GM12878 (cell line): Measurements from ENCODE around the gene FNDC8. TPM values are rescaled to one million over a fixed set of nuclear protein-coding genes. Genes with fewer than 3 reads are reported as not detected.

ENCODE experiments used
- ATAC-seq: fragments of 200-7000 bp; cut with Tn5 transposase; 3 replicates; pipeline ENCODE4 v1.9.1; 2020; ENCODE audit warnings: mild to moderate bottlenecking, moderate library complexity
- BruUV-seq: library from RNA; stranded (reverse); fragments of 400-500 nt; replicated peaks from 2 replicates; lab custom pipeline; 2021; lab: Mats Ljungman, UMichigan
- CTCF ChIA-PET: fragments of 300-600 bp; sonication (Branson Sonifier 250); formaldehyde crosslinking; extraction: SDS; loops from one replicate; lab custom pipeline; 2021; ENCODE audit warnings: inconsistent platforms; lab: Yijun Ruan, JAX
- POLR2A ChIA-PET: fragments of 350-600 bp; formaldehyde crosslinking; extraction: SDS; loops from one replicate; lab custom pipeline; 2021; ENCODE audit warnings: inconsistent platforms; lab: Charles Lee
- RAD21 ChIA-PET: fragments of 300-600 bp; sonication (Branson Sonifier 250); formaldehyde crosslinking; loops from one replicate; lab custom pipeline; 2023; ENCODE audit warnings: antibody characterized with exemption; ENCODE audit not compliant: unreplicated experiment; lab: Charles Lee
- SMC1A ChIA-PET: fragments of 300-600 bp; sonication (Branson Sonifier 250); formaldehyde crosslinking; loops from one replicate; lab custom pipeline; 2023; ENCODE audit not compliant: unreplicated experiment, uncharacterized antibody; lab: Charles Lee
- DNase-seq: peaks from one replicate; pipeline ENCODE4 v3.0.0-alpha.2; 2011; ENCODE audit warnings: low read depth, low spot score
- FAIRE-seq: peaks from 3 replicates; lab custom pipeline; 2011; peaks lifted over from hg19 to GRCh38; lab: Jason Lieb, UNC
- H2AFZ ChIP-seq: 2 replicates; pipeline ENCODE4 v1.6.0; 2011; ENCODE audit warnings: low read depth, low read length, control low read depth; ENCODE audit not compliant: control insufficient read depth
- H3K27ac ChIP-seq: 2 replicates; pipeline ENCODE4 v1.5.1; 2011; ENCODE audit warnings: control low read depth; ENCODE audit not compliant: control insufficient read depth, insufficient read depth
- H3K27me3 ChIP-seq, 2 experiments: replicated peaks in 1 of 2; 2 replicates each; pipeline versions ENCODE4 v1.6.0 to v1.6.1; 2011; ENCODE audit warnings: low read length in 1 of 2; ENCODE audit not compliant: control insufficient read depth in 2 of 2, insufficient read depth in 2 of 2
- H3K36me3 ChIP-seq, 2 experiments: 2 replicates each; pipeline ENCODE4 v1.5.1; 2011; ENCODE audit warnings: low read length in 1 of 2; ENCODE audit not compliant: control insufficient read depth in 2 of 2, insufficient read depth in 2 of 2
- H3K4me1 ChIP-seq: 2 replicates; pipeline ENCODE4 v1.6.1; 2011; ENCODE audit warnings: mild to moderate bottlenecking, low read length, moderate library complexity, mixed read lengths; ENCODE audit not compliant: control insufficient read depth, insufficient read depth
- H3K4me2 ChIP-seq: 2 replicates; pipeline ENCODE4 v1.6.0; 2011; ENCODE audit warnings: control low read depth; ENCODE audit not compliant: control insufficient read depth, insufficient read depth
- H3K4me3 ChIP-seq: fragments of 200-600 bp; sonication (generic); 2 replicates; pipeline ENCODE4 v1.5.1; 2016
- H3K79me2 ChIP-seq: 2 replicates; pipeline ENCODE4 v1.6.0; 2011; ENCODE audit warnings: low read length; ENCODE audit not compliant: control insufficient read depth, insufficient read depth
- H3K9ac ChIP-seq: 2 replicates; pipeline ENCODE4 v1.8.0; 2011; ENCODE audit warnings: low read length, control low read depth, mixed read lengths; ENCODE audit not compliant: control insufficient read depth, insufficient read depth
- H3K9me3 ChIP-seq: replicated peaks from 3 replicates; pipeline ENCODE4 v1.5.1; 2011; ENCODE audit warnings: mild to moderate bottlenecking, low read length; ENCODE audit not compliant: control insufficient read depth, insufficient read depth
- H4K20me1 ChIP-seq: 2 replicates; pipeline ENCODE4 v1.6.0; 2011; ENCODE audit not compliant: control insufficient read depth, insufficient read depth
- ASH2L ChIP-seq: fragments of 300-600, 200-600 bp; sonication (generic); IDR thresholded peaks from 2 replicates; pipeline ENCODE4 v1.6.1; 2017; ENCODE audit warnings: low read depth, mild to moderate bottlenecking, borderline replicate concordance
- CHD1 ChIP-seq: IDR thresholded peaks from 2 replicates; pipeline ENCODE4 v1.6.1; 2012; ENCODE audit warnings: low read depth, low read length, improper control_type of control experiment
- CTCF ChIP-seq, 3 experiments: IDR thresholded peaks in 2 of 3; conservative IDR thresholded peaks in 1 of 3; 2 replicates each; pipeline ENCODE4 v1.5.1; 2011; ENCODE audit warnings: low read depth in 3 of 3, low read length in 3 of 3, mild to moderate bottlenecking in 3 of 3, control low read depth in 2 of 3, moderate library complexity in 2 of 3, inconsistent platforms in 1 of 3, mixed read lengths in 1 of 3; ENCODE audit not compliant: control insufficient read depth in 2 of 3, insufficient read depth in 1 of 3; ENCODE audit errors: extremely low read depth in 1 of 3
- ETV6 ChIP-seq, 2 experiments: fragments of 450-650 bp in 1 of 2; IDR thresholded peaks in 1 of 2; conservative IDR thresholded peaks in 1 of 2; 2 replicates each; pipeline ENCODE4 v1.6.1; 2014; ENCODE audit warnings: antibody characterized with exemption in 1 of 2, borderline replicate concordance in 1 of 2, low read depth in 1 of 2, mild to moderate bottlenecking in 1 of 2, moderate library complexity in 1 of 2
- HCFC1 ChIP-seq: fragments of 150-350 bp; IDR thresholded peaks from 2 replicates; pipeline ENCODE4 v1.6.1; 2014; ENCODE audit warnings: low read length
- KLF5 ChIP-seq: fragments of 450-650 bp; IDR thresholded peaks from 2 replicates; pipeline ENCODE4 v1.6.1; 2014; ENCODE audit warnings: mild to moderate bottlenecking; ENCODE audit not compliant: partially characterized antibody
- NFYB ChIP-seq: IDR thresholded peaks from 2 replicates; pipeline ENCODE4 v1.6.1; 2011; ENCODE audit warnings: low read depth, mild to moderate bottlenecking, low read length, improper control_type of control experiment, moderate library complexity; ENCODE audit not compliant: insufficient read depth
- PAX5 ChIP-seq: IDR thresholded peaks from 2 replicates; pipeline ENCODE4 v1.6.1; 2011; ENCODE audit warnings: low read depth, low read length, borderline replicate concordance
- ZBED1 ChIP-seq: IDR thresholded peaks from 2 replicates; pipeline ENCODE4 v1.6.1; 2016; ENCODE audit warnings: borderline replicate concordance
- WGBS: methylation state at CpG from one replicate; pipeline ENCODE4 v1.1.6; 2016; ENCODE audit warnings: low lambda C conversion rate; ENCODE audit not compliant: insufficient replicate concordance, insufficient coverage; ENCODE audit errors: missing lambda C conversion rate; 5-methylcytosine and 5-hydroxymethylcytosine counted together
- in situ Hi-C: fragments of 300-500 bp; cut with MboI; formaldehyde crosslinking; loops from 9 replicates; pipeline ENCODE4 v1.14.3; 2018; ENCODE audit warnings: mixed read lengths
- intact Hi-C: fragments of 100-400 bp; cut with micrococcal nuclease; formaldehyde crosslinking; loops from one replicate; pipeline ENCODE4 v1.14.2; 2022; ENCODE audit not compliant: unreplicated experiment
- polyA plus RNA-seq, 11 experiments: library from polyadenylated mRNA; depleted of rRNA in 4 of 11; unstranded in 6 of 11; stranded (reverse) in 5 of 11; fragments of >200 nt; fragmentation: Nextera tagmentation in 4 of 11; fragmentation: Illumina TruSeq in 1 of 11; extraction: Ambion mirVana in 4 of 11; extraction: Trizol in 1 of 11; gene quantifications; 1 replicate in 1 of 11; 2 replicates in 10 of 11; pipeline versions ENCODE4 v1.2.1 to v1.2.3, GENCODE V29; 2011 to 2016; ENCODE audit warnings: inconsistent platforms in 2 of 11, missing spikeins in 2 of 11, low read depth in 1 of 11
- total RNA-seq, 4 experiments: library from RNA; depleted of rRNA in 3 of 4; stranded (reverse); fragments of >200 nt in 3 of 4; fragmentation: Illumina TruSeq in 1 of 4; extraction: Trizol in 1 of 4; gene quantifications; 2 replicates each; pipeline versions ENCODE4 v1.2.1 to v1.2.3, GENCODE V29; 2013 to 2021

The FNDC8 gene
- total and polyA plus RNA-seq, 10 of the 15 experiments (the other 5 are each of a cell fraction or from before 2014, with no cell fraction given): 0.06 to 0.15 (median 0.11) TPM; not detected in 7

GRCh38 chr17:35159940-35160339, 38.5 kb downstream of the FNDC8 start:
- no peaks in the 10 kb centered on the region for H3K36me3 ChIP-seq
- H3K79me2 ChIP-seq: no peaks in the 10 kb centered on the region
- RAD21 ChIA-PET: no interaction called here
- H3K9ac ChIP-seq: no peak overlapping the region
- no peak for TF ChIP-seq NFYB
- TF ChIP-seq PAX5: no peak
- no peak for TF ChIP-seq KLF5
- TF ChIP-seq HCFC1: no peak
- TF ChIP-seq CHD1: no peak
- no peak for TF ChIP-seq ETV6 (conservative IDR thresholded peaks at IDR 0.05 in 1 of 2, IDR thresholded peaks at IDR 0.05 in 1 of 2; ENCODE audit: borderline replicate concordance in 1 of 2, low read depth in 1 of 2)
- no peak for TF ChIP-seq CTCF (IDR thresholded peaks at IDR 0.05 in 2 of 3, conservative IDR thresholded peaks at IDR 0.05 in 1 of 3; ENCODE audit: control insufficient read depth in 2 of 3, extremely low read depth in 1 of 3, insufficient read depth in 1 of 3, low read depth in 3 of 3, low read length in 3 of 3)
- TF ChIP-seq ZBED1: no peak
- TF ChIP-seq ASH2L: no peak
- TF ChIP-seq, all 136 proteins: peak for 0
- Histone ChIP-seq H2AFZ (no peak overlapping the region), H3K4me2 (no peak overlapping the region), H4K20me1 (no peaks in the 10 kb centered on the region), H3K4me3 (no peak overlapping the region), H3K27ac (no peak overlapping the region), H3K9me3 (no peaks in the 10 kb centered on the region), H3K27me3 (peaks cover 1 to 3% of the 10 kb centered on the region in 2 experiments; a peak in 2 of 4 replicates), H3K4me1 (no peaks in the 10 kb centered on the region)
- no peak for FAIRE-seq
- ChIA-PET POLR2A (no interaction called here), CTCF (no interaction called here), SMC1A (no interaction called here)
- no TSS peak for BruUV-seq
- DNase-seq: no peak
- WGBS: 41% methylated on average over 2 of the region's 2 CpGs
- intact Hi-C loops: no loop called here
- no peak for ATAC-seq
- in situ Hi-C loops: loop anchor here (10.0 kb wide), 1 partner anchor 585 kb away; no protein-coding TSS in a partner anchor
